ENCODE data around the gene ZSWIM4.
"Not testable (repeated sequence)": the region's sequence is repeated elsewhere in the genome, so short reads cannot be mapped to it uniquely, and the experiment has no call there.

Gene ZSWIM4

DNA sequence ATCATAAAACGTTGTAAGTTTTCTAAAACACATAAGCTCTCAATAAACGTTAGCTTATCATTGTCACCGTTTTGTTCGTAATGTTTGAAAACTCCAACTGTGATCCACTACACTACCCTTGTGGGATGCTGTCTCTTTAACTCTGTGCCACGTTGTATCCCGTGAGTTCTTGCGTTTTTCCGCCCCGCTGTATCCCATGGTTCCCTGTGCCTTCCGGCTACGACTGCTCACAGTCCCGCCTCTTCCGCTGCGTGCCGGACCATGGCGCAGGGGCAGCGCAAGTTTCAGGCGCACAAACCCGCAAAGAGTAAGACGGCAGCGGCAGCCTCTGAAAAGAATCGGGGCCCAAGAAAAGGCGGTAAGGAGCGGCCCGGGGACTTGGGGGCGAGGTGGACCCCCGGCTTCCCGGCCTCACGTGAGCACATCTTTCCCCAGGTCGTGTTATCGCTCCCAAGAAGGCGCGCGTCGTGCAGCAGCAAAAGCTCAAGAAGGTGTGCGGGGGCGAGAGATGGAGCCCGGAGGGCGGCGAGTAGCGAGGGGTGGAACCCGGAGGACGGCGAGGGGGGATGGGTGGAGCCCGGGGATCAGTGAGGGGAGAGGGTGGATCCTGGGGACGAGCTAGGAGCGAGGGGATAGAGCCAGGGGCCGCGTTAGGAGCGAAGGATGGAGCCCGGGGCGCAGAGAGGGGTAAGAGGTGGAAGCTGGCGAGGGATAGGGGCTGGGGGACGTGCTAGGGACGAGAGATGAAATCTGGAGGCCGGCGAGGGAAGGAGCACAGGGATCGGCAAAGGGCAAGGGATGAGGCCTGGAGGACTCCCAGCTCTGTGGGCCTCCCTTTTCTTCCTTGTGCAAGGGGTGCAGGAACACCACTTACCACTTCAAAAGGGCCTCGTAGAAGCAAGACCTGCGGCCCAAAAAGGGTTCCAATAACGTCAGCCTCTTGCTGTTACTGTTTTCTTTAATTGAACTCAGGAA, 20.7 kb upstream of the ZSWIM4 start, which contains the start of gene C19orf53:
C19orf53 (plus strand) TSS at position 240 of the 975 bp plus-strand sequence; CDS start at position 262, 22 bp downstream.
- DNase-seq (ENCODE audit: insufficient read length, low spot score) (peak; percentile 95), FAIRE-seq (peak; percentile 95)

DNA sequence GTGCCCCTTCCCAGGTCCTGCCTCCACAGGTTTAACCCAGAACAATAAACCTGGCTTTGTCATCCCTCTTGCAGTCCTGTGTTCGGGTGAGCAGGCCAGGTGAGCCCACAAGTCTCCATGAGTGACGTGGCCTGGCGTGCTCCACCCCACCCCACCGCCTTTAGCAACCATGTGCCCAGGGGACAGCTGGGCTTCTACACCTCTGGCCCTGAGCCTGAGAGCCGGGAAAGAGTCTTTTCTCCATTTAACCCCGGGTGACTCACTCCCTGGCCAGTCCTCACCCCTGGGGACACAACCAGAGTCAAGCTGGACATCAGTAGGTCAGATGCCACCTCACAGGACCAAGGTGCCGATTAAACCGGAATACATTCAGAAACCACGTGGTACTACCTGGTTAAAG, 16.8 kb upstream of the ZSWIM4 start:
- FAIRE-seq (no peak), DNase-seq (ENCODE audit: insufficient read length, low spot score) (no peak)

GRCh38 chr19:13778847-13779246, 16.4 kb upstream of the ZSWIM4 start:
- FAIRE-seq (no peak), DNase-seq (ENCODE audit: insufficient read length, low spot score) (no peak)

- not testable (repeated sequence) for FAIRE-seq; DNase-seq (ENCODE audit: insufficient read length, low spot score)
Observed at GRCh38 chr19:13779794-13780193, 15.4 kb upstream of the ZSWIM4 start.

DNA sequence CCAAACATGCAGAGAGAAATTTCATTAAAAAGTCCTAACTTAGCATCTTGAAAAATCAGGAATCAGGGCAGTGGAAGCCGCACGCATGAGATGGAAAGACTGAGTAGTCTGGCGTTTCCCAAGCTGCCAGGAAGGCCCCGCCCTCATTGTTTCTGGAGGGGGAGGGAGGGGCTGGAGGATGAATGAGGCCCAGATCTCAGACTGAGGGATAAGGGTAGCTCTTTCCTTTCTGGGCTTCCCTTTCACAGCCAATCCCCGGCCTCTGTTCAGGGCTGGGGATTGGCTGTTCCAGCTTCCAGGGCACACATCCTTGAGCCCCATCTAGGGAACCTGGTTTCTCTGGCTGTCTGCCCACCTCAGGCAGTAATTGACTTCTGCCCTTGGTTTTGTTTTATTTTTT, 13.7 kb upstream of the ZSWIM4 start:
- FAIRE-seq (no peak), DNase-seq (ENCODE audit: insufficient read length, low spot score) (peak; percentile 79)

GRCh38 chr19:13782537-13782936, 12.7 kb upstream of the ZSWIM4 start:
- FAIRE-seq: no peak
- no peak for DNase-seq (ENCODE audit: insufficient read length, low spot score)

GRCh38 chr19:13783565-13784500, 11.4 kb upstream of the ZSWIM4 start:
- no peak for FAIRE-seq
- DNase-seq (ENCODE audit: insufficient read length, low spot score): no peak

- DNase-seq (ENCODE audit: insufficient read length, low spot score): peak; percentile 84
- no peak for FAIRE-seq
Observed at GRCh38 chr19:13784731-13785452, 10.4 kb upstream of the ZSWIM4 start.

DNA sequence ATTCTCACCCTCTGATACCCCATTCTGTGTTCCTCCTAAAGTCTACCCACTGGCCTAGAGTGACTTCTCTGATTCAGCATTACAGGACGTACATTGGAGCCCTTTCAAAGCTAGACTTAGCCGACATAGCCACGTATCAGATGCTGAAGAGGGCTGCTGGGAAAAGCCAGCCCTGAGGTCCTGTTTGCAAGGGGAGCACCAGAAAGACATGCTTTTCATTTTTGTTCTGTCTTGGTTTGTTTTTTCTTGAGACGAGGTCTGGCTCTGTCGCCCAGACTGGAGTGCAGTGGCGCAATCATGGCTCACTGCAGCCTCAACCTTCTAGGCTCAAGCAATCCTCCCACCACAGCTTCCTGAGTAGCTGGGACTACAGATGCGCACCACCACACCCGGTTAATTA, 6.3 kb upstream of the ZSWIM4 start:
- DNase-seq (ENCODE audit: insufficient read length, low spot score): no peak
- FAIRE-seq: no peak

- DNase-seq (ENCODE audit: insufficient read length, low spot score) (no peak), FAIRE-seq (no peak)
Observed at GRCh38 chr19:13790354-13790753, 4.9 kb upstream of the ZSWIM4 start.

DNA sequence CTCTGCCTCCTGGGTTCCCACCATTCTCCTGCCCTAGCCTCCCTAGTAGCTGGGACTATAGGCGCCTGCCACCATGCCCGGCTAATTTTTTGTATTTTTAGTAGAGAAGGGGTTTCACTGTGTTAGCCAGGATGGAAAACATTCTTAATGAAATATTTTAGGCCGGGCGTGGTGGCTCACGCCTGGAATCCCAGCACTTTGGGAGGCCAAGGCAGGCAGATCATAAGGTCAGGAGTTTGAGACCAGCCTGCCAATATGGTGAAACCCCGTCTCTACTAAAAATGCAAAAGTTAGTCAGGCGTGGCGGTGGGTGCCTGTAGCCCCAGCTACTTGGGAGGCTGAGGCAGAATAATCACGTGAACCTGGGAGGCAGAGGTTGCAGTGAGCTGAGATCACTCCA, 1.9 kb upstream of the ZSWIM4 start:
- not testable (repeated sequence) for DNase-seq (ENCODE audit: insufficient read length, low spot score); FAIRE-seq

- DNase-seq (ENCODE audit: insufficient read length, low spot score) (peak; percentile 30), FAIRE-seq (no peak)
Observed at GRCh38 chr19:13794398-13794756, 866 bp upstream of the ZSWIM4 start.

DNA sequence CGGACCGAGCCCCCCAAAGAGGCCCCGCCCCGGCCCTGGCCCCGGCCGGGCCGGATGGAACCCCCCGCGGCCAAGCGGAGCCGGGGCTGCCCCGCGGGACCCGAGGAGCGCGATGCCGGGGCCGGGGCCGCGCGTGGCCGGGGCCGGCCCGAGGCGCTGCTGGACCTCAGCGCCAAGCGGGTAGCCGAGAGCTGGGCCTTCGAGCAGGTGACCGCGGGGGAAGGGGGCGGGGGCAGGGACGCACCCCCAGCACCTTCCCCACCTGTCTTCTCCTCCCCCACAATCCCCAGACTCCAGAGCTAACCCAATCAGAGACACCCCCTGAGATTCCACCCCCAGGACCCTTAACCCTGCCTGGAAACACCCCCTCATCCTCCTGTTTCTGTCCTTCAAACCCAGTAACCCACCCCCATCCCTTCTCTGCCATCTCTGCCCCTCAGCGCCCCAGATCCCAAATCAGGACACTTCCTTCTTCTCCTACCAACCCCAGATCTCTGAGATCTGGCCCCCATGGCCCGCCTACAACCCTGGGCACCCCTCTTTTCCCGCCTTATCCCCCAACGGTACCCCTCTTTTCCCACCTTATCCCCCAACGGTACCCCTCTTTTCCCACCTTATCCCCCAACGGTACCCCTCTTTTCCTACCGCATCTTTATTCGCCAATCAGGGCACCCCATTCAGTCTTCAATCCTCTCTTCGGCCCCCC, 505 bp downstream of the ZSWIM4 start:
- DNase-seq (ENCODE audit: insufficient read length, low spot score) (no peak), FAIRE-seq (no peak)

DNA sequence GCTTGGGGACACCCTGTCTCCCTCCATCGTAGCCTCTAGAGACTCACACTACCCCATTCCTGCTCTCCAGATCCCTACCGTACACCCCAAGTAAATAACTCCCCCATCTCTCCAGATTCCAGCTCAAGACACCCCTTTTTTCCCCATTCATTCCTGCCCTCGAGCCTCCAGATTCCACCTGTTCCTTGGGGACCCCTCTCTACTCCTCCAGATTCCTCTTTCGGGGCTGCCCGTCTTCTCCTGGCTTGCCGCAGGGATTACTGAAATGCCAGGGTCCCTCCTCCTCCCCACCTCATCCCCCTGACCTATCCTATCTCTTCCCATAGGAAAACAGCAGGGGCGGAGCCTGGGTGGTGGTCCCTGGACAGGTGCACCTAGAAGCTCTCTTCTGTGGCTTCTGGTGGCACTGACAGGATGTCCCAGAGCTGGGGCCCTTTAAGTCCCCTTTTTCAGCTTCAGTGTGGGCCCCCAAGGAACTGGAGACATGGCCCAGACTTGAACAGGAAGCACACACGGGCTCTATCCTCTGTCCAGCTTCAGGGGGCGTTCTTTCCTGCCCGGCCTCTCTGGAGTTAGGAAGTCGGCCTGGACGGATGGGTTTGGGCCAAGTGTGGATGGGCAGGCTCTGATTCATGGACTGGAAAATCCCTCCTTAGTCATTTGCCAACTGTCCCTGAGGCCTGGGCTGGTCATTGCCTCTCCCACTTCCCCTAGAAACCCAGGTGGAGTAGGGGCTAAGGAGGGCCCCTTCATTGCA, 1.2 kb downstream of the ZSWIM4 start:
- FAIRE-seq (peak; percentile 52), DNase-seq (ENCODE audit: insufficient read length, low spot score) (peak; percentile 88)

DNA sequence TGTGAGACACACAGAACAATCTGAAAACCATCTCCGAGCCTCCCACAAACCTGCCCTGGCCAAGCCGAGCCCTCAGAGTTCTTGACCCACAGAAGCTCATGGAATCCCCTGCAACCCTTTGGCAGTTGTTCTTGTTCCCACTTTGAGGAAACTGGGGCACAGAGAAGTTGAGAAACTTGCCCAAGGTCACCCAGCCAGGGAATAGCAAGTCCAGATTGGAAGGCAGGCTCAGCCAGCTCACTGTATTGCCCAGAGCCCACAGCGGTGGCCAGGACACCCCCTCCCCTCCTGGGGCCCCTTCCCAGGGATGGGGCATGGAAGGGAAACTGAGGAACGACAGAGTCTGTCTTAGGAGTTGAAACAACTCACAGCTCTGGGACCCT, 1.8 kb downstream of the ZSWIM4 start:
- DNase-seq (ENCODE audit: insufficient read length, low spot score) (no peak), FAIRE-seq (no peak)

DNA sequence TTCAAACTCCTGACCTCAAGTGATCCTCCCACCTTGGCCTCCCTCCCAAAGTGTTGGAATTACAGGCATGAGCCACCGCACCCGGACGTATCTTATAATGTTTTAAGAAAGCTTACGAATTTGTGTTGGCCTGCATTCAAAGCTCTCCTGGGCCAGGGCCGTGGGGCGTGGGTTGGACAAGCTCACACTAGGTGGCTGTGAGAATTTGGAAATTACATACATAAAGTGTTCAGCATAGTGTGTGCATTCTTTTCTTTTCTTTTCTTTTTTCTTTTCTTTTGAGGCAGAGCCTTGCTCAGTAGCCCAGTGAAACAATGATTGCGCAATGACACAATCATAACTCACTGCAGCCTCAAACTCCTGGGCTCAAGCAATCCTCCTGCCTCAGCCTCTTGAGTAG, 2.6 kb downstream of the ZSWIM4 start:
- DNase-seq (ENCODE audit: insufficient read length, low spot score) (no peak), FAIRE-seq (no peak)

DNA sequence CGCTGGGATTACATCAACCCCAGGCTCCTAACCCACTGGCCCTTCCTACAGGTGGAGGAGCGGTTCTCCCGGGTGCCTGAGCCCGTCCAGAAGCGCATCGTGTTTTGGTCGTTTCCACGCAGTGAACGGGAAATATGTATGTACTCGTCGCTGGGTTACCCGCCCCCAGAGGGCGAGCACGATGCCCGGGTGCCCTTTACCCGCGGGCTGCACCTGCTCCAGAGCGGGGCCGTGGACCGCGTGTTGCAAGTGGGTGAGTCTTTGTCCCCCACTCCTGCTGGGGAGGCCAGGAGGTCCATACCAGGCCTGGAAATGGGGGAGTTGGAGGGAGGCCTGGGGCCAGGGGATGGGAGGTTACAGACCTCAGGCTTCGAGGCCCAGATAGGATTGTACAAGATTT, 4.4 kb downstream of the ZSWIM4 start:
- no peak for FAIRE-seq
- DNase-seq (ENCODE audit: insufficient read length, low spot score): no peak

DNA sequence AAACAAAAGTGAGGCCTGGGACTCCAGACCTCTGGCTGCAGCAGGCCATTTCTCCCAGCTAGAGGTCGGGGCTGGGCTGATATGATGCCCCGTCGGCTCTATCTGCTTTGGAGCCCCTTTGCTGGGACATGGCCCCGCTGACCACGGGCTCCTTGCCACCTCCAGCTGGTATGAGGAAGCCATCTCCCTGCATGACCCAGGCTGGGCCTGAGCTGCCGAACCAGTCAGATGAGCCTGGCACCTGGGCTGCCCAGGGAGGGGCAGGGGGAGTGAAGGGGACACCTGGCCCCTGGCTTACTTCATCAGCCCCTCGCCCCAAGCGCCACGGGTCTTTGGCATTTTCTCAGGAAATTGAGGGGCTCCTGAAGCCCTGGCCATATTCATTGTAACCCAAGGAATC, 7.8 kb downstream of the ZSWIM4 start:
- no peak for FAIRE-seq
- DNase-seq (ENCODE audit: insufficient read length, low spot score): no peak

Data from HTR-8/SVneo (cell line).